ENCODE measurements around the gene MAP3K19. TPM values are rescaled to one million over a fixed set of nuclear protein-coding genes. Genes with fewer than 3 reads are reported as not detected.
"Not testable (repeated sequence)": the region's sequence is repeated elsewhere in the genome, so short reads cannot be mapped to it uniquely, and the experiment has no call there.

MAP3K19 gene
- total RNA-seq, 1 donor from 2014 or later, result not detected

DNA sequence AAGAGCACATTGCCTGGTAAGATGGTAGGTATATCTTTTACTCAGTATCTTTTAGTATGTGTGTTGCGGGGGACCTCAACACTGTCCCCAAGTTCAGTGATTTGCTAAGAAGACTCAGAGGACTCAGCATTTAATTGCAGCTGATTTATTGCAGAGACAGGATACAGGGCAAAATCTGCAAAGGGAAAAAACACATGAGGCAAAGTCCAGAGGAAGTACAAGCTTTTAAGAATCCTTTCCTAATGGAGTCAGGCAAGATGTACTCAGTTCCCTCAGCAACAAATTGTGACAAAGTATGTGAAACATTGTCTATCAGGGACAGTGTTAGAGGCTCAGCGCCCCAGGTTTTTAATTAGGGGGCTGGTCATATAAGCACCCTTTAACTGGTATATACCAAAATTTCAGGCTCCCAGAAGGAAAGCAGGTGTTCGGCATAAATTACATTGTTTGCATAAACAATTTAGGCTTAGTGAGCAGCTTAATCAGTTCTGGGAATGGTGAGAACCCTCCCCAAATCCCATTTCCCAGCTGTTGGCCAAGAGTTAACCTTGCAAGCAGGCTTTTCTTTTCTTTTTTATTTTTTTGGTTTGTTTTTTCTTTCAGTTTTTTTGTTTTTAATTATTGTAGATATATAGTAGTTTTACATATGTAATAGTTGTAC, 46.6 kb upstream of the MAP3K19 start:
- Mint-ChIP-seq H3K27ac (ENCODE audit: unreplicated experiment) (no peak overlapping the region), H3K4me3 (ENCODE audit: unreplicated experiment) (no peak overlapping the region)

DNA sequence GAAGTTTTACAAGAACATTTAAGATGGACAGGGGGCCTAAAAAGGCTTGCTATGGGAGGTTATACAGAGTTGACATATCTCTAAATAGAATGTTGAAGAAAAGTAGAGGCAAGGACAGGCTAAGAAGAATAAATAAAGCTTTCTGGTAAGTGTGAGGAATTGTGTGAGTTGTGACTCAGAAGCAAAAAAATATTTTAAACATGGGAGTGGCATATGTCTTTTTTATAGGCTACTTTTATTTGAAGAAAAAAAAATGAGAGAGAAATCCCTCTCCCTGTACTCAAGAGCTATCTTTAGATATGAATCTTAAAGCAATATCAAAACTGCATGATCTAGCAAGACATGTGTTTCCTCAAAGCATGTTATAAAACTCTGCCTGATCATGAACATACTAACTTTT, 45.9 kb upstream of the MAP3K19 start:
- Mint-ChIP-seq H3K4me1 (ENCODE audit: unreplicated experiment) (peaks cover 2% of the 10 kb centered on the region), H3K27me3 (ENCODE audit: unreplicated experiment) (no peaks in the 10 kb centered on the region), H3K27ac (ENCODE audit: unreplicated experiment) (no peak overlapping the region), H3K36me3 (ENCODE audit: low read depth, unreplicated experiment) (peaks cover 11% of the 10 kb centered on the region), H3K9me3 (ENCODE audit: unreplicated experiment) (no peaks in the 10 kb centered on the region), H3K4me3 (ENCODE audit: unreplicated experiment) (no peak overlapping the region)
- TF ChIP-seq CTCF (IDR thresholded peaks at IDR 0.05; ENCODE audit: unreplicated experiment), result no peak
- no peak for DNase-seq (ENCODE audit: low spot score)

More for the DNA sequence above, 46.6 kb upstream of the MAP3K19 start:
- Mint-ChIP-seq H3K9me3 (ENCODE audit: unreplicated experiment) (no peaks in the 10 kb centered on the region), H3K27me3 (ENCODE audit: unreplicated experiment) (no peaks in the 10 kb centered on the region), H3K36me3 (ENCODE audit: low read depth, unreplicated experiment) (peaks cover 11% of the 10 kb centered on the region), H3K4me1 (ENCODE audit: unreplicated experiment) (peaks cover 2% of the 10 kb centered on the region)
- no peak for TF ChIP-seq CTCF (IDR thresholded peaks at IDR 0.05; ENCODE audit: unreplicated experiment)
- no peak for DNase-seq (ENCODE audit: low spot score)

GRCh38 chr2:135091681-135092080, 44.4 kb upstream of the MAP3K19 start:
- H3K4me1 Mint-ChIP-seq (ENCODE audit: unreplicated experiment), result peaks cover 2% of the 10 kb centered on the region
- H3K27me3 Mint-ChIP-seq (ENCODE audit: unreplicated experiment), result no peaks in the 10 kb centered on the region
- DNase-seq (ENCODE audit: low spot score), result no peak
- no peak overlapping the region for H3K4me3 Mint-ChIP-seq (ENCODE audit: unreplicated experiment)
- H3K9me3 Mint-ChIP-seq (ENCODE audit: unreplicated experiment), result no peaks in the 10 kb centered on the region
- TF ChIP-seq CTCF (IDR thresholded peaks at IDR 0.05; ENCODE audit: unreplicated experiment), result no peak
- H3K27ac Mint-ChIP-seq (ENCODE audit: unreplicated experiment), result no peak overlapping the region
- H3K36me3 Mint-ChIP-seq (ENCODE audit: low read depth, unreplicated experiment), result peaks cover 11% of the 10 kb centered on the region

- not testable (repeated sequence) for H3K4me1 Mint-ChIP-seq (ENCODE audit: unreplicated experiment); H3K36me3 Mint-ChIP-seq (ENCODE audit: low read depth, unreplicated experiment); H3K27me3 Mint-ChIP-seq (ENCODE audit: unreplicated experiment); DNase-seq (ENCODE audit: low spot score); H3K4me3 Mint-ChIP-seq (ENCODE audit: unreplicated experiment); H3K9me3 Mint-ChIP-seq (ENCODE audit: unreplicated experiment); H3K27ac Mint-ChIP-seq (ENCODE audit: unreplicated experiment)
Measured at GRCh38 chr2:135089597-135089996, 42.4 kb upstream of the MAP3K19 start.

DNA sequence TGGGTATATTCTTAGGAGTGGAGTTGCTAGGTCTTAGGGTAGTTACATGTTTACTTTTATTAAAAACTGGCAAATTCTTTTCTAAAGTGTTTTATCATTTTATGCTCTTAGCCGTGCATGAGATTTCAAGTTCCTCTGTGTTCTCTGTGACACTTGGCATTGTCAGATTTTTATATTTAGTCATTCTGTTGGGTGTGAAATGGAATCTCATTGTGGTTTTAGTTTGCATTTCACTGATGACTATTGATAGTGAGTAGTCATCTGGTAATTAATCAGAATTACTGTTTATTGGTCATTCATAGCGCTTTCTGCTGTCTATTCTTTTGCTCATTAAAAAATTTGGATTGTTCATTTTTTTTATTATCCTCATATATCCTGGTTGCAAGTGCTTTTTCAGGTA, 39.0 kb upstream of the MAP3K19 start:
- no peak overlapping the region for H3K4me3 Mint-ChIP-seq (ENCODE audit: unreplicated experiment)
- TF ChIP-seq CTCF (IDR thresholded peaks at IDR 0.05; ENCODE audit: unreplicated experiment), result no peak
- no peaks in the 10 kb centered on the region for H3K9me3 Mint-ChIP-seq (ENCODE audit: unreplicated experiment)
- DNase-seq (ENCODE audit: low spot score), result no peak
- no peak overlapping the region for H3K27ac Mint-ChIP-seq (ENCODE audit: unreplicated experiment)
- peaks cover 7% of the 10 kb centered on the region for H3K36me3 Mint-ChIP-seq (ENCODE audit: low read depth, unreplicated experiment)
- no peaks in the 10 kb centered on the region for H3K27me3 Mint-ChIP-seq (ENCODE audit: unreplicated experiment)
- no peaks in the 10 kb centered on the region for H3K4me1 Mint-ChIP-seq (ENCODE audit: unreplicated experiment)

All from endothelial cell (in vitro differentiated cells).